ENCODE measurements around the gene NDFIP1. TPM values are rescaled to one million over a fixed set of nuclear protein-coding genes. Genes with fewer than 3 reads are reported as not detected.
A peak's percentile ranks its signal among the peaks of the same experiment; 100 is the strongest.

NDFIP1 gene
- total and polyA plus RNA-seq, 7 experiments from 2014 or later, result 53.0 to 136 (median 99.3) TPM

DNA sequence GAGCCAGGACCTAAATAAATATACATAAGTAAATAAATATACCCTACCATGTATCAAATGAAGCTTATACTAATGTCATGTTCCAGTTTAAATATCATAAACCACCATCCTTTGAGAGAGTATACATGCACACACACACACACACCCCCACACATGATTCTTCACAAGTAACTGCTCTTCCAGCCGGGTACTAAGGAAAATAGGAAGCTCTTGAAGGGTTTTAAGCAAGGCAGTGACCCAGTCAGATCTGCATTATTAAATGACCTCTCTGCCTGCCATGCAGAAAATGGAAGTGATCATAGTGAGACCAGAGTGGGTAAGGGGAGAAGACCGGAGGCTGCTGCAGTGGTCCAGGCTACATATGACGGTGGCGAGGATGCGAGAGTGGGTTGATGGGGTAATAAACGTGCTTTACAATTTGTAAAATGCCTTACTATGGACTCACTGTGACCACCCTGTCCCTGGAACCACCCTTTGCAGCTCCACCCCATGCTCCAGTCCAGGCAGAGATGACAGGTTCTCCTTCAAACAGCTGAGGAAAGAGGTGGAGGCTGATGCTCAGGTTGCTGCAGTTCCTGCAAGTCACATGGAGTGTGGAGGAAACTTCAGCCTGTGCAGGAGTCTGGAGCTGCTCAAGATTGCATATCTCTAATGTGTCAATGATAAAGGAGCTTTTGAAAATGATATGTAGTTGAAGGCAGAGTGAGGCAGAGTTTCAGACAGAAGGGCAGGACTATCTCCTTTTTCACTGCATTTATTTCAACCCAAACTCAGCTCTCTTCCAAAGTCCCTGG is 38.8 kb upstream of the NDFIP1 start:
- H3K27me3 Mint-ChIP-seq, result peaks cover 0 to 2% (median 0%) of the 10 kb centered on the region in 5 donors
- no peaks in the 10 kb centered on the region for H3K9me3 Mint-ChIP-seq
- POLR2A ChIA-PET, result interaction anchor here (0.6 to 1.5 kb wide), 5 partner anchors 19 to 93 kb away, joined by 3 to 6 read pairs (median 3); no protein-coding TSS in a partner anchor
- CTCF ChIA-PET, result interaction anchor here (0.8 to 1.3 kb wide), 6 partner anchors 16 to 80 kb away, joined by 3 to 4 read pairs (median 3); no protein-coding TSS in a partner anchor
- peaks cover 0 to 2% (median 0%) of the 10 kb centered on the region in 5 donors for H3K36me3 Mint-ChIP-seq
- ATAC-seq (no peak), DNase-seq (no peak)
- Histone ChIP-seq H3K9me3 (ENCODE audit: control insufficient read depth in 2 of 3, low read length in 3 of 3) (no peaks in the 10 kb centered on the region), H3K36me3 (ENCODE audit: control insufficient read depth in 2 of 3, insufficient read depth in 3 of 3, low read length in 3 of 3) (no peaks in the 10 kb centered on the region), H3K4me3 (ENCODE audit: low read length) (no peak overlapping the region), H3K27me3 (ENCODE audit: control insufficient read depth in 2 of 2, insufficient read depth in 2 of 2, low read length in 2 of 2) (no peaks in the 10 kb centered on the region), H3K4me1 (ENCODE audit: control insufficient read depth in 2 of 2, insufficient read depth in 2 of 2, low read length in 2 of 2) (no peaks in the 10 kb centered on the region), H3K27ac (ENCODE audit: low read depth, low read length) (no peak overlapping the region)
- H3K4me3 Mint-ChIP-seq, result no peak overlapping the region
- H3K4me1 Mint-ChIP-seq, result peaks cover 8 to 39% (median 27%) of the 10 kb centered on the region in 7 donors
- peak overlapping the region in 1 of 9 donors; percentile 2 for H3K27ac Mint-ChIP-seq
- intact Hi-C loops (cut with micrococcal nuclease), result no loop called here

DNA sequence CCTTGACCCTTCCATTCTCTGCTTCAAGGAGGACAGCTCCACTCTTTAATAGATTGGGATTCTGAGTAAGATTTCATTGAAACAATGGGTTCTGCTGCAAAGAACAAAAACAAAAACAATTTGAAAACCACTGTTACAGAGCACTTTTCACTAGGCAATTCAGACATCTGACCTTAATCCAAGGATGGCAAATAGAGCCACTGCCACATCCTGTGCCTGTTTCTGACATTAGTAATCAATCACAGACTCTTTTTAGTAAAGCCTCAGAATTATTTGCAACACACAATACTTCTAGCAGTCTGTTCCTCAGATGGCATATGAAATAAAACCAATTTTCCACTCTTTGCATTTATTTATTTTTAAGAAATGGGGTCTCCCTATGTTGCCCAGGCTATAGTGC is 37.8 kb upstream of the NDFIP1 start:
- Histone ChIP-seq H3K27ac (ENCODE audit: low read depth, low read length) (no peak overlapping the region), H3K4me3 (ENCODE audit: low read length) (no peak overlapping the region), H3K36me3 (ENCODE audit: control insufficient read depth in 2 of 3, insufficient read depth in 3 of 3, low read length in 3 of 3) (no peaks in the 10 kb centered on the region), H3K27me3 (ENCODE audit: control insufficient read depth in 2 of 2, insufficient read depth in 2 of 2, low read length in 2 of 2) (no peaks in the 10 kb centered on the region), H3K9me3 (ENCODE audit: control insufficient read depth in 2 of 3, low read length in 3 of 3) (no peaks in the 10 kb centered on the region), H3K4me1 (ENCODE audit: control insufficient read depth in 2 of 2, insufficient read depth in 2 of 2, low read length in 2 of 2) (no peaks in the 10 kb centered on the region)
- H3K36me3 Mint-ChIP-seq, result peaks cover 0 to 2% (median 0%) of the 10 kb centered on the region in 5 donors
- ATAC-seq, result no peak
- H3K27ac Mint-ChIP-seq, result peak overlapping the region in 2 of 9 donors; percentile 1 to 21
- DNase-seq, result no peak
- peaks cover 0 to 2% (median 0%) of the 10 kb centered on the region in 5 donors for H3K27me3 Mint-ChIP-seq
- H3K9me3 Mint-ChIP-seq, result no peaks in the 10 kb centered on the region
- ChIA-PET POLR2A (interaction anchor here (0.8 to 1.8 kb wide), 6 partner anchors 9 to 40 kb away, joined by 3 to 6 read pairs (median 4); no protein-coding TSS in a partner anchor), CTCF (interaction anchor here (0.6 to 1.0 kb wide), 3 partner anchors 54 to 81 kb away, joined by 3 read pairs; no protein-coding TSS in a partner anchor)
- H3K4me3 Mint-ChIP-seq, result no peak overlapping the region
- peaks cover 8 to 39% (median 27%) of the 10 kb centered on the region in 7 donors for H3K4me1 Mint-ChIP-seq
- intact Hi-C loops (cut with micrococcal nuclease), result no loop called here

DNA sequence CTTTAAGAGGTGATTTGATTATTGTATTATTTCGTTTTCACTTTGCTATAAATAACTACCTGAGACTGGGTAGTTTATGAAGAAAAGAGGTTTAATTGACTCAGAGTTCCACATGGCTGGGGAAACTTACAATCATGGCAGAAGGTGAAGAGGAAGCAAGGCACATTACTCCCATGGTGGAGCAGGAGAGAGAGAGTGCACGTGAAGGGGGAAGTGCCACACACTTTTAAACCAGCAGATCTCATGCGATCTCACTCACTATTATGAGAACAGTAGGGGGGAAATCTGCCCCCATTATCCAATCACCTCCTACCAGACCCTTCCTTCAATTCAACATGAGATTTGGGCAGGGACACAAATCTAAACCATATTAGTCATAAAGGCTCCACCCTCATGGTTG is 36.1 kb upstream of the NDFIP1 start:
- peaks cover 0 to 2% (median 0%) of the 10 kb centered on the region in 5 donors for H3K27me3 Mint-ChIP-seq
- ATAC-seq, result no peak
- no peak overlapping the region for H3K27ac Mint-ChIP-seq
- H3K4me1 Mint-ChIP-seq, result peaks cover 8 to 39% (median 25%) of the 10 kb centered on the region in 7 donors
- POLR2A ChIA-PET, result no interaction called here
- Histone ChIP-seq H3K4me1 (ENCODE audit: control insufficient read depth in 2 of 2, insufficient read depth in 2 of 2, low read length in 2 of 2) (no peaks in the 10 kb centered on the region), H3K27ac (ENCODE audit: low read depth, low read length) (no peak overlapping the region), H3K27me3 (ENCODE audit: control insufficient read depth in 2 of 2, insufficient read depth in 2 of 2, low read length in 2 of 2) (no peaks in the 10 kb centered on the region), H3K4me3 (ENCODE audit: low read length) (no peak overlapping the region), H3K9me3 (ENCODE audit: control insufficient read depth in 2 of 3, low read length in 3 of 3) (no peaks in the 10 kb centered on the region), H3K36me3 (ENCODE audit: control insufficient read depth in 2 of 3, insufficient read depth in 3 of 3, low read length in 3 of 3) (no peaks in the 10 kb centered on the region)
- H3K9me3 Mint-ChIP-seq, result no peaks in the 10 kb centered on the region
- intact Hi-C loops (cut with micrococcal nuclease), result no loop called here
- H3K36me3 Mint-ChIP-seq, result peaks cover 0 to 2% (median 0%) of the 10 kb centered on the region in 5 donors
- CTCF ChIA-PET, result no interaction called here
- DNase-seq, result no peak
- H3K4me3 Mint-ChIP-seq, result no peak overlapping the region

DNA sequence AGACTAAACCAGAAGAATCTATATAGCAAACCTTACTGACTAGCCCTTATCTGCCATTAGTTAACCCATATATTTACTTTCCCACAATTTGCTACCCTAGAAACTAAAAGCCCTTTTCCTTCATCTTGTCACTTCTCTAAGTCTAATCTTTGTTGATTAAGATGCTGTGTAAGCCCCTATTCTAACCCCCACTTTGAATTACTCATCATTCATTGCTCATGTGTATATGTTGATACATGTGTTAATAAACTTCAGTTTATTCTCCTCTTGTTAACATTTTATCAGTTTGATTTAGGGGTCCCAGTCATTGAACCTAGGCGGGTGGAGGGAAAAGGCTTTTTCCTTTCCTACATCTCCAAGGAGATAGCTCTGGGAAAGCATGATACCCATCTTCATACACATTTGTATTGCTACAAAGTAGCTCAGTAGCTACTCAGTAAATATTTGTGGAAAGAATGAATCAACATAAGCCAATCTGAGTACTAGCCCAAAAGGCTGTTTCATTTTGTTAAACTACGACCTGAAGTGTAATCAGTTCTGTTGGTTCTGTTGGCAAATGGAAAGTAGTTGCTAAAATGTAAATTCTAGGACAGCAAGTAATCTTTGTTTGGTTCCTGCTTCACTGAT is 35.1 kb upstream of the NDFIP1 start:
- intact Hi-C loops (cut with micrococcal nuclease), result no loop called here

DNA sequence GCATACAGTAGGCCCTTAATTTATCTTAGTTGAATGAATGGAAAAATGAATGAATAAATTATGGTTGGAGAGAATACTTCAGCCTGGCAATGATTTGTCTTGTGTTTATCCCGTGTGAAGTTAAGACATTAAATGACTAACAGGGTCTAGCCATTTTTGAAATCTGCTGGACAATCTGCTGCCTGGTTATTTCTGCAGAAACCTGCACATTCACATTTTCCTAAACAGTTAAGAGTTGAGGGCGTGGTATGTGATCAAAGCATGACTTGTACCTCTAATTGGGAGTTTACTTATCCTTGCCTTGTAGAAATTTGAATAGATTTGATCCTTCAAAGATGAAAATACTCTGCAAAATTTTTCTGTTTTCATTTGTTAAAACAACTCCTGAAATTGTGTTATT is 34.6 kb upstream of the NDFIP1 start:
- Mint-ChIP-seq H3K27ac (peak overlapping the region in 2 of 9 donors; percentile 56 to 68), H3K36me3 (peaks cover 0 to 2% (median 0%) of the 10 kb centered on the region in 5 donors), H3K4me1 (peaks cover 8 to 38% (median 25%) of the 10 kb centered on the region in 7 donors), H3K27me3 (no peaks in the 10 kb centered on the region), H3K9me3 (no peaks in the 10 kb centered on the region), H3K4me3 (no peak overlapping the region)
- DNase-seq, result no peak
- H3K9me3 ChIP-seq (ENCODE audit: control insufficient read depth in 2 of 3, low read length in 3 of 3), result no peaks in the 10 kb centered on the region
- intact Hi-C loops (cut with micrococcal nuclease), result no loop called here
- H3K4me3 ChIP-seq (ENCODE audit: low read length), result no peak overlapping the region
- H3K27me3 ChIP-seq (ENCODE audit: control insufficient read depth in 2 of 2, insufficient read depth in 2 of 2, low read length in 2 of 2), result no peaks in the 10 kb centered on the region
- ChIA-PET POLR2A (interaction anchor here (0.6 kb wide), 1 partner anchor 30 kb away, joined by 5 read pairs; no protein-coding TSS in a partner anchor), CTCF (no interaction called here)
- no peaks in the 10 kb centered on the region for H3K4me1 ChIP-seq (ENCODE audit: control insufficient read depth in 2 of 2, insufficient read depth in 2 of 2, low read length in 2 of 2)
- ATAC-seq, result no peak
- H3K27ac ChIP-seq (ENCODE audit: low read depth, low read length), result no peak overlapping the region
- H3K36me3 ChIP-seq (ENCODE audit: control insufficient read depth in 2 of 3, insufficient read depth in 3 of 3, low read length in 3 of 3), result no peaks in the 10 kb centered on the region

More for the DNA sequence above, 35.1 kb upstream of the NDFIP1 start:
- Histone ChIP-seq H3K27ac (ENCODE audit: low read depth, low read length) (no peak overlapping the region), H3K4me3 (ENCODE audit: low read length) (no peak overlapping the region), H3K36me3 (ENCODE audit: control insufficient read depth in 2 of 3, insufficient read depth in 3 of 3, low read length in 3 of 3) (no peaks in the 10 kb centered on the region), H3K27me3 (ENCODE audit: control insufficient read depth in 2 of 2, insufficient read depth in 2 of 2, low read length in 2 of 2) (no peaks in the 10 kb centered on the region), H3K9me3 (ENCODE audit: control insufficient read depth in 2 of 3, low read length in 3 of 3) (no peaks in the 10 kb centered on the region), H3K4me1 (ENCODE audit: control insufficient read depth in 2 of 2, insufficient read depth in 2 of 2, low read length in 2 of 2) (no peaks in the 10 kb centered on the region)
- ATAC-seq, result no peak
- Mint-ChIP-seq H3K4me1 (peaks cover 8 to 35% (median 25%) of the 10 kb centered on the region in 7 donors), H3K36me3 (peaks cover 0 to 2% (median 0%) of the 10 kb centered on the region in 5 donors), H3K9me3 (no peaks in the 10 kb centered on the region), H3K27me3 (no peaks in the 10 kb centered on the region), H3K4me3 (no peak overlapping the region), H3K27ac (peak overlapping the region in 1 of 9 donors; percentile 26)
- ChIA-PET CTCF (no interaction called here), POLR2A (interaction anchor here (0.6 kb wide), 1 partner anchor 30 kb away, joined by 5 read pairs; no protein-coding TSS in a partner anchor)
- DNase-seq, result no peak

DNA sequence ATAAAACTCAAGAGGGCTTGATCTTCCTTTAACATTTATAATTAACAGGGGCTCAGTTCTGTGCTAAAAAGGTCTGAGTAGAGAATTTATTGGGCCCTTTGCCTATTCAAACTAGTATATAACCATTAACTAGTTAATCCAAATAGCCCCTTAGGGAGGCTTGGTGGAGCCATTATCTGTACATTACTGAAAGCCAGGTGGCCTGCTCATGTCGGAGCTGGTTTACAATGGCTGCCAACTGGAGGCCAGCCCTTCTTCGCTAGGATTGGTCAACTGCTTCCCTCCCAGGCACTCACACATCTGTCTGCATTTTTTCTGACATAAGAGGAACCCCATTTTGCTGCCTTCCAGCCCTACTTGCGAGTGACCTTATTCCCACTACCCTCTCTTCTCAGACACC is 30.4 kb upstream of the NDFIP1 start:
- H3K27me3 ChIP-seq (ENCODE audit: control insufficient read depth in 2 of 2, insufficient read depth in 2 of 2, low read length in 2 of 2), result no peaks in the 10 kb centered on the region
- H3K9me3 Mint-ChIP-seq, result no peaks in the 10 kb centered on the region
- no peak overlapping the region for H3K27ac ChIP-seq (ENCODE audit: low read depth, low read length)
- no peaks in the 10 kb centered on the region for H3K27me3 Mint-ChIP-seq
- no peaks in the 10 kb centered on the region for H3K9me3 ChIP-seq (ENCODE audit: control insufficient read depth in 2 of 3, low read length in 3 of 3)
- DNase-seq (no peak), ATAC-seq (no peak)
- no peak overlapping the region for H3K4me3 ChIP-seq (ENCODE audit: low read length)
- ChIA-PET POLR2A (interaction anchor here (1.2 to 1.7 kb wide), 2 partner anchors 18 to 31 kb away, joined by 4 to 5 read pairs; partner anchors contain the start of gene NDFIP1), CTCF (no interaction called here)
- H3K4me3 Mint-ChIP-seq, result no peak overlapping the region
- H3K27ac Mint-ChIP-seq, result no peak overlapping the region
- H3K4me1 ChIP-seq (ENCODE audit: control insufficient read depth in 2 of 2, insufficient read depth in 2 of 2, low read length in 2 of 2), result no peaks in the 10 kb centered on the region
- peaks cover 0 to 2% (median 0%) of the 10 kb centered on the region in 5 donors for H3K36me3 Mint-ChIP-seq
- no peaks in the 10 kb centered on the region for H3K36me3 ChIP-seq (ENCODE audit: control insufficient read depth in 2 of 3, insufficient read depth in 3 of 3, low read length in 3 of 3)
- H3K4me1 Mint-ChIP-seq, result peaks cover 3 to 23% (median 10%) of the 10 kb centered on the region in 7 donors
- intact Hi-C loops (cut with micrococcal nuclease), result no loop called here
